ENCODE measurements around the gene CLRN2.
"Not testable (repeated sequence)": the region's sequence is repeated elsewhere in the genome, so short reads cannot be mapped to it uniquely, and the experiment has no call there.

DNA sequence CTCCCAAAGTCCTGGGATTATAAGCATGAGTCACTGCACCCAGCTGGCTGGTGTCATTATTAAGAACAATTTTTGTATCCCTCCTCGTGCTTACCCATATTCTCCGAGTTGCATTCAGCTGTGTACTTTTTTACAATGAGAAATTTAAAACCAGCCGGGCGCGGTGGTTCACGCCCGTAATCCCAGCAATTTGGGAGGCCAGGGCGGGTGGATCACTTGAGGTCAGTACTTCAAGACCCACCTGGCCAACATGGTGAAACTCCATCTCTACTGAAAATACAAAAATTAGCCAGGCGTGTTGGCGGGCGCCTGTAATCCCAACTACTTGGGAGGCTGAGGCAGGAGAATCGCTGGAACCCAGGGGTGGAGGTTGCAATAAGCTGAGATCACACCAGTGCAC, 60.2 kb downstream of the CLRN2 start:
- TF ChIP-seq, protein P1, sequence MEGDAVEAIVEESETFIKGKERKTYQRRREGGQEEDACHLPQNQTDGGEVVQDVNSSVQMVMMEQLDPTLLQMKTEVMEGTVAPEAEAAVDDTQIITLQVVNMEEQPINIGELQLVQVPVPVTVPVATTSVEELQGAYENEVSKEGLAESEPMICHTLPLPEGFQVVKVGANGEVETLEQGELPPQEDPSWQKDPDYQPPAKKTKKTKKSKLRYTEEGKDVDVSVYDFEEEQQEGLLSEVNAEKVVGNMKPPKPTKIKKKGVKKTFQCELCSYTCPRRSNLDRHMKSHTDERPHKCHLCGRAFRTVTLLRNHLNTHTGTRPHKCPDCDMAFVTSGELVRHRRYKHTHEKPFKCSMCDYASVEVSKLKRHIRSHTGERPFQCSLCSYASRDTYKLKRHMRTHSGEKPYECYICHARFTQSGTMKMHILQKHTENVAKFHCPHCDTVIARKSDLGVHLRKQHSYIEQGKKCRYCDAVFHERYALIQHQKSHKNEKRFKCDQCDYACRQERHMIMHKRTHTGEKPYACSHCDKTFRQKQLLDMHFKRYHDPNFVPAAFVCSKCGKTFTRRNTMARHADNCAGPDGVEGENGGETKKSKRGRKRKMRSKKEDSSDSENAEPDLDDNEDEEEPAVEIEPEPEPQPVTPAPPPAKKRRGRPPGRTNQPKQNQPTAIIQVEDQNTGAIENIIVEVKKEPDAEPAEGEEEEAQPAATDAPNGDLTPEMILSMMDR (IDR thresholded peaks at IDR 0.05 in 4 of 5, conservative IDR thresholded peaks at IDR 0.05 in 1 of 5): not testable (repeated sequence)
- TF ChIP-seq POLR2A (IDR thresholded peaks at IDR 0.05): not testable (repeated sequence)

Measured in gastrocnemius medialis (tissue), 4 donors.